ENCODE results near the gene SLC1A2. TPM values are rescaled to one million over a fixed set of nuclear protein-coding genes. Genes with fewer than 3 reads are reported as not detected.

Gene SLC1A2
- total RNA-seq, 1 donor from 2014 or later: 0.10 TPM

- Mint-ChIP-seq H3K9me3 (ENCODE audit: low read depth) (no peaks in the 10 kb centered on the region), H3K4me1 (ENCODE audit: low read depth) (peaks cover 4% of the 10 kb centered on the region), H3K36me3 (ENCODE audit: low read depth) (no peaks in the 10 kb centered on the region), H3K27me3 (ENCODE audit: low read depth) (no peaks in the 10 kb centered on the region), H3K27ac (ENCODE audit: unreplicated experiment) (no peak overlapping the region), H3K4me3 (ENCODE audit: unreplicated experiment) (no peak overlapping the region)
- TF ChIP-seq CTCF (IDR thresholded peaks at IDR 0.05): no peak
- DNase-seq (ENCODE audit: low spot score): no peak
Measured at GRCh38 chr11:35281169-35281688, 138.1 kb downstream of the SLC1A2 start.

GRCh38 chr11:35280727-35281126, 138.6 kb downstream of the SLC1A2 start:
- peaks cover 5% of the 10 kb centered on the region for H3K4me1 Mint-ChIP-seq (ENCODE audit: low read depth)
- TF ChIP-seq CTCF (IDR thresholded peaks at IDR 0.05): no peak
- H3K4me3 Mint-ChIP-seq (ENCODE audit: unreplicated experiment): no peak overlapping the region
- H3K9me3 Mint-ChIP-seq (ENCODE audit: low read depth): no peaks in the 10 kb centered on the region
- H3K36me3 Mint-ChIP-seq (ENCODE audit: low read depth): no peaks in the 10 kb centered on the region
- DNase-seq (ENCODE audit: low spot score): no peak
- no peaks in the 10 kb centered on the region for H3K27me3 Mint-ChIP-seq (ENCODE audit: low read depth)
- H3K27ac Mint-ChIP-seq (ENCODE audit: unreplicated experiment): no peak overlapping the region

- DNase-seq (ENCODE audit: low spot score): no peak
- Mint-ChIP-seq H3K36me3 (ENCODE audit: low read depth) (no peaks in the 10 kb centered on the region), H3K27ac (ENCODE audit: unreplicated experiment) (no peak overlapping the region), H3K9me3 (ENCODE audit: low read depth) (no peaks in the 10 kb centered on the region), H3K27me3 (ENCODE audit: low read depth) (no peaks in the 10 kb centered on the region), H3K4me3 (ENCODE audit: unreplicated experiment) (no peak overlapping the region), H3K4me1 (ENCODE audit: low read depth) (peaks cover 12% of the 10 kb centered on the region)
- no peak for TF ChIP-seq CTCF (IDR thresholded peaks at IDR 0.05)
Measured at GRCh38 chr11:35277827-35278226, 141.5 kb downstream of the SLC1A2 start.

GRCh38 chr11:35276396-35277145, 142.8 kb downstream of the SLC1A2 start:
- Mint-ChIP-seq H3K9me3 (ENCODE audit: low read depth) (no peaks in the 10 kb centered on the region), H3K27ac (ENCODE audit: unreplicated experiment) (no peak overlapping the region), H3K4me1 (ENCODE audit: low read depth) (peaks cover 9% of the 10 kb centered on the region), H3K27me3 (ENCODE audit: low read depth) (no peaks in the 10 kb centered on the region), H3K4me3 (ENCODE audit: unreplicated experiment) (no peak overlapping the region), H3K36me3 (ENCODE audit: low read depth) (no peaks in the 10 kb centered on the region)
- TF ChIP-seq CTCF (IDR thresholded peaks at IDR 0.05): no peak
- no peak for DNase-seq (ENCODE audit: low spot score)

- no peak overlapping the region for H3K27ac Mint-ChIP-seq (ENCODE audit: unreplicated experiment)
- DNase-seq (ENCODE audit: low spot score): no peak
- H3K36me3 Mint-ChIP-seq (ENCODE audit: low read depth): no peaks in the 10 kb centered on the region
- no peak for TF ChIP-seq CTCF (IDR thresholded peaks at IDR 0.05)
- no peaks in the 10 kb centered on the region for H3K27me3 Mint-ChIP-seq (ENCODE audit: low read depth)
- H3K9me3 Mint-ChIP-seq (ENCODE audit: low read depth): no peaks in the 10 kb centered on the region
- H3K4me1 Mint-ChIP-seq (ENCODE audit: low read depth): peaks cover 9% of the 10 kb centered on the region
- no peak overlapping the region for H3K4me3 Mint-ChIP-seq (ENCODE audit: unreplicated experiment)
Measured at GRCh38 chr11:35275786-35276170, 143.6 kb downstream of the SLC1A2 start.

All from chondrocyte (in vitro differentiated cells).